CD4-positive, alpha-beta T cell treated with Interleukin-15 for 4 hours (primary cell): ENCODE data around the gene ABTB1.
A peak's percentile ranks its signal among the peaks of the same experiment; 100 is the strongest.
"Not testable (repeated sequence)": the region's sequence is repeated elsewhere in the genome, so short reads cannot be mapped to it uniquely, and the experiment has no call there.

Experiments used
- DNase-seq: peaks from one replicate; pipeline ENCODE4 v3.0.0-alpha.2; 2020; ENCODE audit warnings: low spot score

ABTB1 gene

GRCh38 chr3:127673191-127674100 lies 694 bp downstream of the ABTB1 start:
- DNase-seq, result peak; percentile 47

DNA sequence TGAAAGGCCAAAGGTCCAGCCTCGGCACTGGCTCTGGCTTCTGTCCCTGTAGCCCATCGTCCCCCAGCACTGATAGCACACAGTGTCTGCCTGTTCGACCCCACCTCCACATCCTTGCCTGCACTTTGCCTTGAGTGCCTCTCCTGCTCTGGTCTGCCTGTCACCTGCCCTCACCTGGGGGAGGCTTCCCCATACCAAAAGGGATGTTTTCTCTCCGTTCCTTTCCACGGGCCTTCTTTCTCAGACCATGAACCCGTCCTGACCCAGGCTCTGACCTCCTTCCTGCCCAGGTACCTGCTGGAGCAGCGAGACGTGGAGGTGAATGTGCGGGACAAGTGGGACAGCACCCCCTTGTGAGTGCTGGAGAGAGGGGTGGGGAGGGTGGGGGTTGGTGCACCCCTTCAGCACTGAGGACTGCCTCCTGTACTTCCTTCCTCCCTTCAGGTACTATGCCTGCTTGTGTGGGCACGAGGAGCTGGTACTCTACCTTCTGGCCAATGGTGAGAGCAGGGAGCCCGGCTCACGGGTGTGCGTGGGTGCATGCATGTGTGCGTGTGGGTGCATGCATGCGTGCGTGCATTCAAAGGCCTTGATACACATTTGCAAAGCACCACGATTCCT lies 1.5 kb downstream of the ABTB1 start:
- no peak for DNase-seq

- no peak for DNase-seq
These were observed 2.0 kb downstream of the ABTB1 start for GRCh38 chr3:127674790-127675189.

DNA sequence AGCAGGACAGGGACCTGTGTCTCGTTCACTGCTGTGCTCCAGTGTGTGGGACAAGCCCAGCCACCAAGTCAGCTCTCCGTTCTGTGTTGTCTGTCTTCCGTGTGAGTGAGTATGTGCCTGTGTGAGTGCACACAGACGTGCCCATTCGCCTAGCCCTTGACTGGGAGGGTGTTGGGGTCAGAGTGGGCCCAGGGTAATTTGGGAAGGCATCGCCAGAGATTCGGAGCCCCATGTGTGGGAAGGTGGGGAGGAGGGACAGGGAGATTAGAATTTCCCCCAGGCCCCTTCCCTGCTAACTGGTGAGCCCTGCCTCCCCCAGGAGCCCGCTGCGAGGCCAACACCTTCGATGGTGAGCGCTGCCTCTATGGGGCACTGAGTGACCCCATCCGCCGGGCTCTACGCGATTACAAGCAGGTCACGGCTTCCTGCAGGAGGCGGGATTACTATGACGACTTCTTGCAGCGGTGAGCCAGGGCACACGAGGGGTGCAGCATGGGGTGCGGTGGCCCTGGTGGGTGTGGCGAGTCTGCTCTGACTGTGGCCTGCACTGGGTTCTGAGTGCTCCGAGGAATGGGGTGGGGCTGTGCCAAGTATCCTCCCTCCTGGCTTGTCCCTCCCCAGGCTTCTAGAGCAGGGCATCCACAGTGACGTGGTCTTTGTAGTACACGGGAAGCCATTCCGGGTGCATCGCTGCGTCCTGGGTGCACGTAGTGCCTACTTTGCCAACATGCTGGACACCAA lies 3.1 kb downstream of the ABTB1 start:
- DNase-seq, result no peak

- no peak for DNase-seq
These were observed 3.7 kb downstream of the ABTB1 start for GRCh38 chr3:127676456-127676855.

DNA sequence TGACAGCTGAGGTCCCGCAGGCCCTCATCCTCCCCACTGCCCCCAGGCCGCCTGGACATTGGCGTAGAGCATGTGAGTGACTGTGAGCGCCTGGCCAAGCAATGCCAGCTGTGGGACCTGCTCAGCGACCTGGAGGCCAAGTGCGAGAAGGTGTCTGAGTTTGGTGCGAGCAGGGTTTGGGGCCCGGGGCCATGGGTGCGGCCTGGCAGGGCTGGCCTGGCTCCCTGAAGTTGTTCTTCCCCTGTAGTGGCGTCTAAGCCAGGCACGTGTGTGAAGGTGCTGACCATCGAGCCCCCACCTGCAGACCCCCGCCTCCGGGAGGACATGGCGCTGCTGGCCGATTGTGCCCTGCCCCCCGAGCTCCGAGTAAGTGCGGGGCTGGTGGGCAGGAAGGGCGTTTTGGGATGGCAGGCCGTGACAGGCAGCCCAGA lies 4.2 kb downstream of the ABTB1 start:
- DNase-seq, result no peak

GRCh38 chr3:127677541-127678314 lies 5.0 kb downstream of the ABTB1 start:
- DNase-seq, result no peak

DNA sequence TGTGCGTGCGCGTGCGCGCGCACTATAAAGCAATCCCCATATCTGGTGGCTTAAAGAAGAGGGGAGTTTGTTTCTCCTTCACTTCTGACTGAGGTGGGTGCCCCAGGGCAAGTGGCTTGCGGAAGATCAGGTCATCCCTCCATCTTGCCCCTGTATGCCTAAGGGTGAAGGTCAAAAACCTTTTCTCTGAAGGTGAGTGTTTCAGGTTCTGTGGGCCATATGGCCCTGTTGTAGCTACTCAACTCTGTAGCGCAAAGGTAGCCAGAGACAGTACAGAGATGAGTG lies 5.5 kb downstream of the ABTB1 start:
- no peak for DNase-seq

DNA sequence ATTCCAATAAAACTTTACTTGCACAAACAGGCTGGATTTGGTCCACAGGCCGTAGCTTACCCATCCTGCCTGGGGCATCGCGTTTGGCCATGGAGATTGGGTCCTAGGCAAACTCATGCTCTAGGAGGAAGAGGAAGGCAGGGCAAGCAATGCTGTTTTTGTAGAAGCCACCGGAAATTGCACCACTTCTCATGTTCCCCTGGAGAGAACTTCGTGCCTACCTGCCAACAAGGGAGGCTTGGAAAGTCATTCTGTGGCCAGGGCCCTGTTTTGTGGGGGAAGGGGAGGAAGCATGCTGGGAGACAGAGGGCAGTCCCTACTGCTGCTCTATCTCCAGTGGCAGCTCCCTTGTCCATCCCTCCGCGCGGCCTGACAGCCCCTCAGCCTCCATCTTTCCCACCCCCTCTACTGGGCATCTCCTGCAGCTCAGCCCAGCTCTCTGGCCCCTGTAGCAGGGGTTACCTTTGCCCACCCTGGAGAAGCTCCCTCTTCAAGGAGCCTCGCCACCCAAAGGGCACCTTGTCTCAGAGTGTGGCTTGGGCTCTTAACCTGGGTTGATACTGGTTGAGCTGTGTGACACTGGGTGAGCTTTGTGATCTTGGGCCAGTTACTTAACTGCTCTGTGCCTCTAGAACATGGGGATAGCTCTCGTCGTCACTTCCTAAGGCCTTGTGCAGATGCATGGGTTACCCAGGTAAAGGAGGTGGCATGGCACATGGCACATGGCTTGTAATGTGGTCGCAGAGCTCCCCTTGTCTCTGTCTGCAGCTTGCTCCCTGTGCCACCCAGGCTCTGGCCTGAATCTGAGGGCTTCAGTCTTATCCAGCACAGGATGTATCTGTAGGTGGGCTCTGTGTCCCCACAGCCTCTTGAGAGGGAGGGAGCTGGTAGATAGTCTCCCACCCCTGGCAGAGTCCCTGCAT lies 6.1 kb downstream of the ABTB1 start:
- no peak for DNase-seq

- DNase-seq, result no peak
These were observed 6.9 kb downstream of the ABTB1 start for GRCh38 chr3:127679534-127680145.

GRCh38 chr3:127680146-127680661 lies 7.5 kb downstream of the ABTB1 start:
- DNase-seq, result no peak

DNA sequence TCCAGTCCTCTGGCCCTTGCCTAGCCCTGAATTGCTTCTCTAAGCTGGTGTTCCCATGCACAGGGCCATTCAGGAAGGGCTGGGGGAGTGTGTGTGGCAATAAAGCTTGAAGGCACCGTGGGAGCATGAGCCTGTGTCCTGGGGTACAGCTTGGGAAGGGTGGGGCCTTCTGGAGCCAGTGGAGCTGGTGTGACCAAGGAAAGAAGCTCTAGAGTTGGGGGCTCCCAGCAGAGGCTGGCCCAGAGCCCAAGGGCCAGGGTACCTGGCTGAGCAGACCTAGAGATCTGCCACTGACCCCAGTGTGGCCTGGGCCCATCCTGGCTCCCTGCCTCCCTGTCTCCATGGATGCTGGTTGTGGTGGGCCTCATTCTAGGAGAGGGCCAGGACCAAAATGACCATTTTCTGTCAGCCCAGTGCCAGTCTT lies 8.1 kb downstream of the ABTB1 start:
- no peak for DNase-seq

- DNase-seq, result not testable (repeated sequence)
These were observed 9.4 kb downstream of the ABTB1 start for GRCh38 chr3:127682175-127682554.

DNA sequence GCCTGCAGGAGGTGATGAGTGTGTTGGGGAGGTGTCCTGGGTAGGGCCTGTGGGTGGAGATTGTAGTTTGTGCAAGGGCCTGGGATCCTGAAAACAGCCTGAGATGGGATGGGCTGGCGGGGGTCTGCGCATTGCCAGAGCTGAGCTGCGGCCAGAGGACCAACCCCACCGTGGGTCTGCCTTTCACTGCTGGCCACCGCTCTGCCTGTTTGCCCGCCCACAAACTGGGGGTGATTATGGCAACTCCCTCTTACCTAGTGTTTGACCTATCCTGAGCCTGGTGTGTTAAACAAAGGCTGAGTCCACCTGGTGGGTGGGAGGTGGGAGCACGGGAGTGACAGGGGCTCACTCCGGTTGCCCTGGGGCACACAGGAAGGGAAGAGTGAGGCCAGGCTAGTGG lies 9.8 kb downstream of the ABTB1 start:
- no peak for DNase-seq

DNA sequence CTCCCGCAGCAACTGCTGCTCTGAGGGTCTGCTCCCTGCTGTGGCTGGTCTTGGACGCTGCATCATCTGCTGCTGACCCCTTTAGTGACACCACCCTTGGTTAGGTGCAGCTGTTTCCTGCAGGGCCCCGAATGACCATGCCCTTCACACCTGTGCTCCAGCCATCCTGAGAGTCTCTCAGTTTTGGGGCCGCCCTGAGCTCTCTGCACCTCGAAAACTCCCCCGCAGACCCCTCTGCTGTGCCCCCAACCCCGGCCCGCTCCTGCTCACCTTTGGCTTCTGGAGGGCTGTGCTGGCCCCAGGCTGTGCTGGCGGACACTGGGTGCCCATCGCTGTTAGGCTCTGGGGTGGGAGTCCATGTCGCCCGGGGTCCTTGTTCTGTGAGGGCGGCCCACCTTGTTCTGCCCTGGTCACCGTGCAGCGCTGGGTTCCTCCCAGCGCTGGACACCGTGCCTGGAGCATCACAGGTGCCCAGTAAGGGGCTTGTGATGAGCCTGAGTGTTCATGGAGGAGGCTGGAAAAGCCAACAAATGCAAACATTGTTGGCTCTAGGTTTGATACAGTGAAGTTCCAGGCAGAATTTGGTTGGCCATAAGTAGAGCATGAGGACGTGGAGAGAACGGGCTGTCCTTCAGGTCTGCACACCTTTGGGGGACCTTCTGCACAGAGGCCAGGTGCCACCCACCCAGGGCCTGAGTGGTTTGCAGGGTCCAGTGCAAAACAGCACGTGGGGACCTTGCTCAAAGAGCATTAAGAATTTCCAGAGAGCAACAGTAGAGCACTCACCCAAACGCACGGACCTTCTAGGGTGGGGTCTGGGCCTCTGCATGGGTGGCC lies 12.3 kb downstream of the ABTB1 start:
- no peak for DNase-seq

- DNase-seq, result no peak
These were observed 13.2 kb downstream of the ABTB1 start for GRCh38 chr3:127685708-127686511.

DNA sequence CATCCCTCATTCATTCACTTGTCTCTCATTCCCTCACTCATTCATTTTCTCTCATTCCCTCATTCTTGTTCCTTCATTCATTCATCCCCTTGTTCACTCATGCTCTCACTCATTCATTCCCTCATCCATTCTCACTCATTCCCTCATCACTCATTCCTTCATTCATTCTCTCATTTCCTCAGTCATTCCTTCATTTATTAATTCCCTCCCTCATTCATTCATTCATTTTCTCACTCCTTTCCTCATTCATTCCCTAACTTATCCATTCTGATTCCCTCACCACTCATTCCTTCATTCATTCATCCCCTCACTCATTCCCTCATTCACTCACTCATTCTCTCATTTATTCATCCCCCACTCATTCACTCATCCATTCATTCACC lies 13.8 kb downstream of the ABTB1 start:
- DNase-seq, result no peak

- DNase-seq, result no peak
These were observed 14.5 kb downstream of the ABTB1 start for GRCh38 chr3:127687228-127687737.

DNA sequence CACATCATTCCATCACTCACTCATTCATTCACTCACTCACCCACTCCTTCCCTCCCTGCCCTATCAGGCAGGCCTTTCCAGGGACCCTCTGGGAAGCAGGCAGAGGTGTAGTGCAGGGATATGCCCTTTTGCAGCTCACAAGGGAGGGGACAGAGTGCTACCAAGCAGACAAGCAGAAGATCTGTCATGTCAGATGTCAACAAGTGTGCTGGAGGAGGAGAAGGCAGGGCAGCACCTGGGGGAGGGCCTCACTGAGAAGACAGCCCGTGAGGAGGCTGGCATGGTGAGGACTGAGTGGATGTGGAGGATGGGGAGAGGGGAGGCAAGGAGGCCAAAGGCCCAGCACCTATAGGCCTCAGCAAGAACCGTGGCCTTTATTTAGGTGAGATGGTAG lies 15.3 kb downstream of the ABTB1 start:
- no peak for DNase-seq
